AG09309 (cell line): ENCODE results near the gene RIT2.

Experiments
- DNase-seq: peaks from one replicate; pipeline ENCODE4 v3.0.0-alpha.2; 2010; ENCODE audit warnings: low read depth
- H3K4me3 ChIP-seq: 2 replicates; pipeline ENCODE4 v1.5.1; 2011; ENCODE audit warnings: mild to moderate bottlenecking, low read depth, low read length, moderate library complexity; ENCODE audit not compliant: control insufficient read depth
- TF ChIP-seq, protein P1 (sequence below): IDR thresholded peaks from 2 replicates; pipeline ENCODE4 v1.5.1; 2011; ENCODE audit warnings: mild to moderate bottlenecking, low read depth, low read length, inconsistent platforms; ENCODE audit not compliant: insufficient read depth, control insufficient read depth; ENCODE audit errors: missing control alignments

Gene RIT2

DNA sequence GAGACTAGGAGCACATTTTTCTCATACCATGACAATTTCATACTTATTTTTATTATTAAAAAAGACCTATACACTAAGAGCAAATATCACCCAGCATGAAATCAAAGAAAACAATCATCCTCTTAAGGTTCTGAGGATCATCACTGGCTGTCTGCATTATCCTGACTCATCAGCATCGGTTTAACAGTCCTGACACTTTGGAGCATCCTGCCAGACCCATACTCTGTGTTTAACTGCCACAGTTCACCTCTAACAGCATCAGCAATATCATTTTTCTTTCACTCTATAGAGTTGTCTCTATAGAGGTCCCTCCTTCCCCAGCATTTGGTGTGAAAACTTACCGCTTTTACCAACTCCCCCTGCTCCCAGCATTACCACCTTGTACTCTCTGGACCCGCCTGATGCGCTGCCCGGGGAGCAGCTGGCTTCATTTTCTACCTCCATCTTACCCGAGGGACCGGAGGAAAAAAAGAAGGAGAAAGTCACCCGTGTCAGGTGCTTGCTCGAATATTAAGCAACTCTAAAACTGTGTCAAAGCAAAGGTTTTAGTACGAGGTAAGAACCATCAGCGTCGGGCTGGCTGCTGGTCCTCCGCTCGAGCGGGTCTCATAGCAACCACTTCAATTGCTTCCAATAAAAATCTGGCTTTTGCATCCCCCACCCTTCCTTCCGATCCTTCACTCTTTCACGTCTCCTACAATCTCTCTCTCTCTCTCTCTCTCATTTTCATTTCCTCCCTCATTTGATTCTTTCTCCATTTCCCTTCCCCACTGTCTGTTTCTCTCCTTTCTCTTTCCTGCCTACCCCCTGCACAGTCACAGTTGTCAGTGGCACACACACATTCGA lies at the start of gene RIT2:
TSS of gene RIT2 (minus strand) at position 610 of the 846 bp plus-strand sequence.
- TF ChIP-seq, protein P1, sequence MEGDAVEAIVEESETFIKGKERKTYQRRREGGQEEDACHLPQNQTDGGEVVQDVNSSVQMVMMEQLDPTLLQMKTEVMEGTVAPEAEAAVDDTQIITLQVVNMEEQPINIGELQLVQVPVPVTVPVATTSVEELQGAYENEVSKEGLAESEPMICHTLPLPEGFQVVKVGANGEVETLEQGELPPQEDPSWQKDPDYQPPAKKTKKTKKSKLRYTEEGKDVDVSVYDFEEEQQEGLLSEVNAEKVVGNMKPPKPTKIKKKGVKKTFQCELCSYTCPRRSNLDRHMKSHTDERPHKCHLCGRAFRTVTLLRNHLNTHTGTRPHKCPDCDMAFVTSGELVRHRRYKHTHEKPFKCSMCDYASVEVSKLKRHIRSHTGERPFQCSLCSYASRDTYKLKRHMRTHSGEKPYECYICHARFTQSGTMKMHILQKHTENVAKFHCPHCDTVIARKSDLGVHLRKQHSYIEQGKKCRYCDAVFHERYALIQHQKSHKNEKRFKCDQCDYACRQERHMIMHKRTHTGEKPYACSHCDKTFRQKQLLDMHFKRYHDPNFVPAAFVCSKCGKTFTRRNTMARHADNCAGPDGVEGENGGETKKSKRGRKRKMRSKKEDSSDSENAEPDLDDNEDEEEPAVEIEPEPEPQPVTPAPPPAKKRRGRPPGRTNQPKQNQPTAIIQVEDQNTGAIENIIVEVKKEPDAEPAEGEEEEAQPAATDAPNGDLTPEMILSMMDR = no peak
- no peak within 1 kb of the TSS for H3K4me3 ChIP-seq
- no peak for DNase-seq

DNA sequence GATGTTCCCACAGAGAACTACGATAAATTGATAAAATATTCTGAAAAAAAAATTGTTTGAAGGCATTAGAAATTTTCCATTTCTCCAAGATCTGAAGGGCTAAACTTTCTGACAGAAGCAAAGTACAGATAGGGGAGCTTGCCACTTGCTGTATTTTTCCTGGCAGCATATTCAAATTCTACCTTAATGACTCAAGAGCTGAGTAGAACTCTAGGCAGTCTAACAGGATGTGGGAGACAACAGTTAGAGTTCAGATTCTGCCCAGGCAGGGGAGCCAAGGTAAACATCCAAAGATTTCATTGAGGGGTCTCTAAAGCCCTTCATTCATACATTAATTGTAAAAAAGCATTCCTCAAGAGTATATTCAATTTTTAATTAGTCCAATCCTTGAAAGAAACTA lies 46.0 kb upstream of the RIT2 start:
- TF ChIP-seq, protein P1 = no peak
- no peak overlapping the region for H3K4me3 ChIP-seq
- no peak for DNase-seq

DNA sequence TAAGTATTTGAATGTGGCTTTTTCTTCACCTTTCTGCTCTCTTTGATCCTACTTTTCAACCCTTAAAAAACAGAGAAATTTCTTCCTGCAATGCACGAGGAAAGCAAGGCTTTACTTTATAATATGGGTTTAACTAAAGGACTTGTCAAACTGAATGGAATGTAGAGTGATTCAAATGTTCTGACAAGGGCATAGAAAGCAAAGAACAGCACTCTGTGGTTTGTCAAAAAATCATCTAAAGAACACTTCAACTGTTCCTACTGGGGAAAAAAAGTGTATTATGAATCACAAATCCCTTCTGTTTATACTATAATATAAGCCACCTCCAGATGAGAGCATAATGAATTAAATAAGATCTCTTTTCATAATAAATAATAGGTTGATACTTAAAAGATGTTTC lies 45.0 kb upstream of the RIT2 start:
- TF ChIP-seq, protein P1 = no peak
- DNase-seq = no peak
- no peak overlapping the region for H3K4me3 ChIP-seq

GRCh38 chr18:43159926-43160325 lies 44.4 kb upstream of the RIT2 start:
- TF ChIP-seq, protein P1 = no peak
- H3K4me3 ChIP-seq = no peak overlapping the region
- DNase-seq = no peak

- no peak overlapping the region for H3K4me3 ChIP-seq
- DNase-seq = no peak
- TF ChIP-seq, protein P1 = no peak
Observed at GRCh38 chr18:43159086-43159770, 43.7 kb upstream of the RIT2 start.

GRCh38 chr18:43158381-43158780 lies 42.9 kb upstream of the RIT2 start:
- no peak for DNase-seq
- H3K4me3 ChIP-seq = no peak overlapping the region
- TF ChIP-seq, protein P1 = no peak
